Measurements from ENCODE around the gene ADCY4.

Gene ADCY4

DNA sequence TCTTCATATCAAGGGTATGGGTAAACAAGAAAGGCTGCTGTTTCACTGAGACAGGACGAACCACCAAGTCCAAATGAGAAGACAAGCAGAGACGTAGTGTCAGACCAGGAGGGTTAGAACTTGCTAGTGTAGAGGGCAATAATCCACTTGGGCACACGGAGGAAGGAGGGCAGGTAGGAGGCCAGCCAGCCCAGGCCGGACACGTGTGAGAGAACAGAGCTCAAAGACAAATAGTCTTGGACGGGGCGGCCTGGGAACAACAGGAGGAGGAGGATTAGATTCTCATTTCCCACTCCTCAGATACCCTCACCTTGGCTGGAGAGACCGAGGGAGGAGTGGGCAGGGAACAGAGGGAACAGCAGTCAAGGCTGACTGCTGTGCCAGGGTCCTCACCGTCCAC, 44.1 kb downstream of the ADCY4 start:
- H3K9me3 ChIP-seq (ENCODE audit: control insufficient read depth, insufficient read depth, low read depth, low read length): no peaks in the 10 kb centered on the region
- no peak overlapping the region for H3K4me3 ChIP-seq (ENCODE audit: low read depth, low read length)
- peaks cover 44% of the 10 kb centered on the region for H3K36me3 ChIP-seq (ENCODE audit: control insufficient read depth, insufficient read depth, low read length)
- no peak overlapping the region for H3K27ac ChIP-seq (ENCODE audit: low read depth, low read length)
- H3K9ac ChIP-seq (ENCODE audit: low read length): no peak overlapping the region
- H3K4me1 ChIP-seq (ENCODE audit: control insufficient read depth, insufficient read depth, low read length): no peaks in the 10 kb centered on the region
- no peaks in the 10 kb centered on the region for H3K27me3 ChIP-seq (ENCODE audit: control insufficient read depth, insufficient read depth, low read length)

DNA sequence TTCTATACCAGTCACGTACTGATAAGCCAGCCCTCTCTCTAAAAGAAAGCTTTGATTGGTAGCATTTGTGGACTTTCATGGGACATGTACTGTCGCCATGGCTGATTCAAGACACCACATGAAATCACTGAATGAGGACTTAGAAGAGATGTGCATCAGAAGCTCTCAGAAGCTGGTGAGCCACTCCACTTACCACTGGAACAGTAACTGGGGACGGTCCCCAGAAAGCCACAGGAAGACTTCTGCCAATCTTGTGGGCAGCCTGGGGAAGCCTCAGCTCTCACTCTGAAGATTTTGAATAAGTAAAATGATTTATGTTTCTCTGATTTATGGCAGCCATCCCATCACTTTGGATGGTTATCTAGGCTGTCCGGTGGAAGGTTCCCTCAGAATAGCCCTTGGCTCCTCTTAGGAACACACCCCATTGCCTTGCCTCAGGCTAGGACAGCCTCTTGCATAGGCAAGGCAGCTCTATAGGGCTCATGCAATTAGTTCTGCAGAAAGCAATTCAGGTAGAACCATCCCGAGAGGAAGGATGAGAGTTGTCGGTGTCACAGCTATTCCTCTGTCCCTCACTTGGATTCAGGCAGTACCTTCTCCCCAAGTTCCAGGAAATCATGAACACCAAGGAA, 45.1 kb downstream of the ADCY4 start:
- H3K27me3 ChIP-seq (ENCODE audit: control insufficient read depth, insufficient read depth, low read length): no peaks in the 10 kb centered on the region
- H3K4me3 ChIP-seq (ENCODE audit: low read depth, low read length): no peak overlapping the region
- no peak overlapping the region for H3K9ac ChIP-seq (ENCODE audit: low read length)
- H3K36me3 ChIP-seq (ENCODE audit: control insufficient read depth, insufficient read depth, low read length): peaks cover 38% of the 10 kb centered on the region
- no peak overlapping the region for H3K27ac ChIP-seq (ENCODE audit: low read depth, low read length)
- H3K4me1 ChIP-seq (ENCODE audit: control insufficient read depth, insufficient read depth, low read length): no peaks in the 10 kb centered on the region
- no peaks in the 10 kb centered on the region for H3K9me3 ChIP-seq (ENCODE audit: control insufficient read depth, insufficient read depth, low read depth, low read length)

DNA sequence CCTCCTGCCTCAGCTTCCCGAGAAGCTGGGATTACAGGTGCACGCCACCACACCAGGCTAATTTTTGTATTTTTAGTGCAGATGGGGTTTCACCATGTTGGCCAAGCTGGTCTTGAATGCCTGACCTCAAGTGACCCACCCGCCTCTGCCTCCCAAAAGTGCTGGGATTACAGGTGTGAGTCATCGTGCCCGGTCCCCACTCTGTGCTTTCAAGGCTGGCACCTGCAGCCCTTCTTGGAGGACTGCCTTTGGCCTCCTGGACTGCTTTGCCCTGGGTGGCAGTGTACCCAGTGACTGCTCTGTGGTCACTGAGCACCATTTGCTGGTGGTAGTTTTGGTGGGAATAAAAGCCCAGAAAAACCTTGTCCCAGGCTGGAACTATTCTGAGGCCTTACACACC, 47.9 kb downstream of the ADCY4 start:
- Histone ChIP-seq H3K4me1 (ENCODE audit: control insufficient read depth, insufficient read depth, low read length) (no peaks in the 10 kb centered on the region), H3K36me3 (ENCODE audit: control insufficient read depth, insufficient read depth, low read length) (peaks cover 27% of the 10 kb centered on the region), H3K27ac (ENCODE audit: low read depth, low read length) (no peak overlapping the region), H3K9me3 (ENCODE audit: control insufficient read depth, insufficient read depth, low read depth, low read length) (no peaks in the 10 kb centered on the region), H3K4me3 (ENCODE audit: low read depth, low read length) (no peak overlapping the region), H3K27me3 (ENCODE audit: control insufficient read depth, insufficient read depth, low read length) (no peaks in the 10 kb centered on the region), H3K9ac (ENCODE audit: low read length) (no peak overlapping the region)

DNA sequence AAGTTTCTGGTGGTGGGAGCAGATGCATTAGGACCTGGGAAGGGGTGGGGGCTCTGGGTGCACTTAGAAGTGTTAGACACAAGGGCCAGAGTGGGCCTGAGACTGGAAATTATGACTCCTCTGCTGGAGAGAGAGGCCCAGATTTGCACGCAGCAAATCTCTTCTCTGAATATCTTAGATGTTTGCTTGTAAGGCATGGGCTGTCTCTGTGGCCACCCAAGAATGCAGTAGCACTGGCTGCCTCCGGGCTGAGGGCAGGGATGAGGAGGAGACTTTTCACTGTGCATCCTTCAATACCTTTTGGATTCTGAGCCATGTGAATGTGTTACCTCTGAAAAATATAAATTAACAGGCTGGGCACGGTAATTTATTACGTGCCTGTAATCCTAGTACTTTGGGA, 49.5 kb downstream of the ADCY4 start:
- no peaks in the 10 kb centered on the region for H3K9me3 ChIP-seq (ENCODE audit: control insufficient read depth, insufficient read depth, low read depth, low read length)
- no peaks in the 10 kb centered on the region for H3K4me1 ChIP-seq (ENCODE audit: control insufficient read depth, insufficient read depth, low read length)
- 0 out of 2 replicates have a peak, but pooled peaks cover 11% of the 10 kb centered on the region for H3K36me3 ChIP-seq (ENCODE audit: control insufficient read depth, insufficient read depth, low read length)
- no peak overlapping the region for H3K4me3 ChIP-seq (ENCODE audit: low read depth, low read length)
- H3K27me3 ChIP-seq (ENCODE audit: control insufficient read depth, insufficient read depth, low read length): no peaks in the 10 kb centered on the region
- H3K27ac ChIP-seq (ENCODE audit: low read depth, low read length): no peak overlapping the region
- no peak overlapping the region for H3K9ac ChIP-seq (ENCODE audit: low read length)

DNA sequence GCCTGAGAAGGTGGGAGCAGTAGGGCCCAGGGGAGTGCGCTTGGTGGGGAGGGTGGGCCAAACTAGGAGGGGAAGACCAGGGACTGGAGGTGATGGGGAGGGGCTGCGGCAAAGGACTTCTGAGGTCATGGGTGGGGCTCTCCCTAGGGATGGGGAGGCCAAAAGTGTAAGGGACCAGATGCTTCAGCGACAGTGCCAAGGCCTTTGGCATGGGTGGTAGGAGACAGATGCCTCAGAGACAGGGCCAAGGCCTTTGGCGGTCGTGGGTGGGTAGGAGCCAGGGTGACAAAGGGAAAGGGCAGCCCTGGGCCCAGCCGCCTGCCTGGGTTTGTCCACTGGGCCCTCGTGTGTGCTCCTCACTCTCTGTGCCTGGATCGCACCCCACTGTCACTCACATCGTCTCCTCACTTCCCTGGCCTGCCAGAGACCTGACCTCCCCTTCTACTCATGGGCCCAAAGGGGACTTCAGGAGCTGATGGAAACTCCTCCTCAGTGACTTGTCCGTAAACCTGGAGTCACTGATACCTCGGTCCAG, 50.3 kb downstream of the ADCY4 start:
- H3K27ac ChIP-seq (ENCODE audit: low read depth, low read length): no peak overlapping the region
- H3K4me1 ChIP-seq (ENCODE audit: control insufficient read depth, insufficient read depth, low read length): no peaks in the 10 kb centered on the region
- H3K27me3 ChIP-seq (ENCODE audit: control insufficient read depth, insufficient read depth, low read length): no peaks in the 10 kb centered on the region
- no peak overlapping the region for H3K9ac ChIP-seq (ENCODE audit: low read length)
- 0 out of 2 replicates have a peak, but pooled peaks cover 4% of the 10 kb centered on the region for H3K36me3 ChIP-seq (ENCODE audit: control insufficient read depth, insufficient read depth, low read length)
- no peak overlapping the region for H3K4me3 ChIP-seq (ENCODE audit: low read depth, low read length)
- H3K9me3 ChIP-seq (ENCODE audit: control insufficient read depth, insufficient read depth, low read depth, low read length): no peaks in the 10 kb centered on the region

DNA sequence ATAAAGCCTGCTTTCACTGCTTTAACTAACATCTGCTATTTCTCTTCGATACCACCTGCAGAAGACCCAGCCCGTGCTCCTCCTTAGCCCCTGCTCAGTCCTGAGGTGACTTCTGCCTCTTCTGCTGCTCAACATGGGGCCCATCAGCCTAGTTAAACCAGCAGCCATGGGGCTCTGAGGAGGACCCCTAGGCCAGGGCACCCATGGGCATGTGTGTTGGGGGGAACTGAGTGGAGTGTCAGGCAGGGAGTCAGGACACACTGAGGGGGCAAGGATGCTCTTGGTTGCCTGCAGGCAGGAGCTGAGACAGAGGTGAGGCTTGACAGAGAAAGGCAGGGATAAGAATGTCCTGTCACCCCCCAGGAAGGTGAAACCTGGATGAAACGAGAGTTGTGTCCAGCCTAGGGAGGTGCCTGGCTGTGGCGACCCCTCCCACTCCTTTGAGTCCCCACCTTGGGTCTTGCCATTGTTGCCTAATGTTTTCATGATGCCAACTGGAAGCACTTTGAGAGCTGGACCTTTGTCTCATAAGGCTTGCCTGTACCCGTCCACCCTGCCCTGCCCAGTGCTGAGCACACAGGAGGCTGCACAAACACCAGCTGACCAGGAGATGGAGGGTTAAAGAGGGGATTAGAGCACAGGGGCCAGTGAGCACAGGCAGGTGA, 50.9 kb downstream of the ADCY4 start:
- Histone ChIP-seq H3K9ac (ENCODE audit: low read length) (no peak overlapping the region), H3K27ac (ENCODE audit: low read depth, low read length) (no peak overlapping the region), H3K36me3 (ENCODE audit: control insufficient read depth, insufficient read depth, low read length) (no peaks in the 10 kb centered on the region), H3K9me3 (ENCODE audit: control insufficient read depth, insufficient read depth, low read depth, low read length) (no peaks in the 10 kb centered on the region), H3K27me3 (ENCODE audit: control insufficient read depth, insufficient read depth, low read length) (no peaks in the 10 kb centered on the region), H3K4me1 (ENCODE audit: control insufficient read depth, insufficient read depth, low read length) (no peaks in the 10 kb centered on the region), H3K4me3 (ENCODE audit: low read depth, low read length) (no peak overlapping the region)

DNA sequence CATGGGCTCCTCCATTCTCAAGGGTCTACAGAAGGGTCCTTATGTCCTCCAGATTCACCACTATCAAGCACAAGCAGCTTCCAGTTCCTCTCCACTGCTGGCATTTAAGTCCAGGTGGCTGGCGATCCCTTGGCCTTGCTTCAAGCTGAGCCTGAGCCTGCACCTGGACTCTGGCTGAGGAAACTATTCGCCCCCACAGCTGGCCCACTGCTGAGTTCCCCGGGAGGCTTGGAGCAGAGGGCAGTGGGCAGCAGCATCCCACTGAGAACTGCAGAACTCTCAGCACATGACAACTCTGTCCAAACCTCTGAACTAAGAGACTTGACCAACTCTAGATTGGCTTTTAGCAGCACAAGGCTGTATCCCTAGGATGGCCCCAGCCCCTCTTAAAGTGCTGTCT, 52.1 kb downstream of the ADCY4 start:
- Histone ChIP-seq H3K4me3 (ENCODE audit: low read depth, low read length) (no peak overlapping the region), H3K27me3 (ENCODE audit: control insufficient read depth, insufficient read depth, low read length) (no peaks in the 10 kb centered on the region), H3K4me1 (ENCODE audit: control insufficient read depth, insufficient read depth, low read length) (no peaks in the 10 kb centered on the region), H3K9ac (ENCODE audit: low read length) (no peak overlapping the region), H3K36me3 (ENCODE audit: control insufficient read depth, insufficient read depth, low read length) (no peaks in the 10 kb centered on the region), H3K9me3 (ENCODE audit: control insufficient read depth, insufficient read depth, low read depth, low read length) (no peaks in the 10 kb centered on the region), H3K27ac (ENCODE audit: low read depth, low read length) (no peak overlapping the region)

DNA sequence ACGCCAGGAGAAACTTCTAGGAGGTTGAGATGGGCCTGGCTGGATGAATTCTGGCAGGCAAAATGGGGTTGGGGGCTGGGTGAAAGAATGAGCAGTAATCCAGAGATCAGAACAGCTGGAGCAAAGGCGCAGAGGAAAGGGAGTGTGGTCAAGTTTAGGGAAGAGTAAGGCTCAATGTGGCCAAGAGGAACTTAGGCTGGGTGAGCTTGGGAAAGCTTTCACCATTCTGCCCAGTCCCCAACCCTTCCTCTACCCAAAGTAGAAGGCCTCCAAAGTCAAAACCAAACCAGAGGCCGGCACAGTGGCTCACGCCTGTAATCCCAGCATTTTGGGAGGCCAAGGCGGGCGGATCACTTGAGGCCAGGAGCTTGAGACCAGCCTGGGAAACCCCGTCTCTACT, 53.2 kb downstream of the ADCY4 start:
- no peaks in the 10 kb centered on the region for H3K36me3 ChIP-seq (ENCODE audit: control insufficient read depth, insufficient read depth, low read length)
- no peak overlapping the region for H3K9ac ChIP-seq (ENCODE audit: low read length)
- H3K27me3 ChIP-seq (ENCODE audit: control insufficient read depth, insufficient read depth, low read length): no peaks in the 10 kb centered on the region
- H3K4me1 ChIP-seq (ENCODE audit: control insufficient read depth, insufficient read depth, low read length): no peaks in the 10 kb centered on the region
- H3K9me3 ChIP-seq (ENCODE audit: control insufficient read depth, insufficient read depth, low read depth, low read length): no peaks in the 10 kb centered on the region
- H3K4me3 ChIP-seq (ENCODE audit: low read depth, low read length): no peak overlapping the region
- no peak overlapping the region for H3K27ac ChIP-seq (ENCODE audit: low read depth, low read length)

DNA sequence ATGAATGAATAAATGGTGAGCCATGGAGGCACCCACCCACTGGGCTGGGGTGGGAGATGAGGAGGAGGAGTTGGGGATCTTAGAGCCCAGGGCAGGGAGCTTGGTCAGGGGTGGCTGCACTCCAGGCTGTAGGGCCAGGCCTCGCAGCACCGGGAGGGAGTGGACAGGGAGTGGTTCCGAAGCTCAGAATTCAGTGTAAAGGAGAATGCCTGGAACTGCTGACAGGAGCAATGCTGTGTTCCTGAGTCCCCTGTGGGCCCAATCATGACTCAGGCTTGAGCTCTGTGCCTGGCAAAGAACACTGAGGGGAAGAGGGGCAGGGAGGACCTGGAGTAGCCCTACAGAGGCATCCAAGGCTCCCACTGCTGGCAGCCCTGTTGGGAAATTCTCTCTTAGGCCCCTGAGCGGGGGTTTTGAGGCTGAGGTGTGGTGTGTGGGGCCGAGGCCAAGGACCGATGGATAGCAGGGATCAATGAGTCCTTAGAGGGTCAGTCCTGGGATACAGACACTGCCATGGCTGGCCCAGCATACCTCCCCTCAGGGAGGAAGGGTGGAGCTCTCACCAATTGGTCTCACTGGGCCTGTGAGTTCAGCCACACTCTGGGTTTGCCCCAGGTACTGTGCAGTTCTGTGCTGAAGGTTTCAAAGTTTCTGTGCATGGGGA, 53.9 kb downstream of the ADCY4 start:
- Histone ChIP-seq H3K9ac (ENCODE audit: low read length) (no peak overlapping the region), H3K4me3 (ENCODE audit: low read depth, low read length) (no peak overlapping the region), H3K4me1 (ENCODE audit: control insufficient read depth, insufficient read depth, low read length) (no peaks in the 10 kb centered on the region), H3K27me3 (ENCODE audit: control insufficient read depth, insufficient read depth, low read length) (no peaks in the 10 kb centered on the region), H3K36me3 (ENCODE audit: control insufficient read depth, insufficient read depth, low read length) (no peaks in the 10 kb centered on the region), H3K9me3 (ENCODE audit: control insufficient read depth, insufficient read depth, low read depth, low read length) (no peaks in the 10 kb centered on the region), H3K27ac (ENCODE audit: low read depth, low read length) (no peak overlapping the region)

DNA sequence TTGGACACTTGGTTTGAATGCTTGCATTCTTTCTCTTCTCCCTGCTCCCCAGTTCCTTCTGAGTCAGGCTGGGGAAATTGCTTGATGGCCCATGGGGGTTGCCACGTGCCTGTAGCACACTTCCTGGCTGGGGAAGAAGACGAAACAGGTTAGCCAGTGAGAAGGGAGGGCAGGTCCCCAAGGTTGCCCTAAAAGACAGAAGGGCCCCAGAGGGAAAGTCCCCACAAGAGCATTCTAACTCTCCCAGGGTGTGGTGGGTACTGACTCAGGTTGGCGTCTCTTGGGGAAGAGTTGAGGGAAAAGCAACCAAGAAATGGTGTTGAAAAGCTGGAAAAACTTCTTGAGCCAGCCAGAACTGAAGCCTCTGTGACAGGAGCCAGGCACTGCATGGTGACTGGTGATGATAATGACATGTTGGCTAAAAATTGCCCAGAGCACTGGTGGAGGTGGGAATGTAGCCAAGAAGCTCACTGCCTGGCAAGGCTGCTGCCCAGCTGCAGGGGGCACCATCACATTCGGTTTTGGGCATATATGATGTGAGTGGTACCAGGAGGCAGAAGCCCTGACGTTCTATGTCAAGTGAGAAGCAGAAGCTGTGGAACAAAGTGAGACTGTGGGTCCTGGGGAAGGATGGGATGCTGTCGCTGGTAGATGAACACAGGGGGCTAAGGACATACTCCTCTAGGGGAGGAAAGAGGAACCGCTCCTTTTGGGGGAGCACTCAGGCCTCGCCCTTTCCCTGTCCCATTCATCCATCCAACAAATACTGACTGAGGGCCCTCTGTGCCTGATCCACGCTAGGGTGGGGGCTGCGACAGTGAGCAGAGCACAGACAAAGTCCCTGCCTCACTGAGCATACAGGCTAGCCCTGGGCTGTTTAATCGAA, 55.3 kb downstream of the ADCY4 start:
- no peak overlapping the region for H3K27ac ChIP-seq (ENCODE audit: low read depth, low read length)
- no peaks in the 10 kb centered on the region for H3K9me3 ChIP-seq (ENCODE audit: control insufficient read depth, insufficient read depth, low read depth, low read length)
- no peaks in the 10 kb centered on the region for H3K4me1 ChIP-seq (ENCODE audit: control insufficient read depth, insufficient read depth, low read length)
- H3K4me3 ChIP-seq (ENCODE audit: low read depth, low read length): no peak overlapping the region
- H3K9ac ChIP-seq (ENCODE audit: low read length): no peak overlapping the region
- H3K36me3 ChIP-seq (ENCODE audit: control insufficient read depth, insufficient read depth, low read length): no peaks in the 10 kb centered on the region
- no peaks in the 10 kb centered on the region for H3K27me3 ChIP-seq (ENCODE audit: control insufficient read depth, insufficient read depth, low read length)

All from HUES6 (cell line).